HG03039 (cell line): ENCODE results near the gene SIRT5.
A peak's percentile ranks its signal among the peaks of the same experiment; 100 is the strongest.

Source experiments
- ATAC-seq: cut with Tn5 transposase; IDR thresholded peaks from one replicate; pipeline ENCODE4 v1.9.1; 2021; ENCODE audit warnings: mild to moderate bottlenecking, moderate library complexity; ENCODE audit not compliant: unreplicated experiment

Gene SIRT5

GRCh38 chr6:13550656-13551055 lies 23.7 kb upstream of the SIRT5 start:
- ATAC-seq, result no peak

GRCh38 chr6:13553646-13554045 lies 20.8 kb upstream of the SIRT5 start:
- no peak for ATAC-seq

GRCh38 chr6:13554929-13555333 lies 19.5 kb upstream of the SIRT5 start:
- no peak for ATAC-seq

- ATAC-seq, result no peak
Measured at GRCh38 chr6:13557841-13558240, 16.6 kb upstream of the SIRT5 start.

- ATAC-seq, result no peak
Measured at GRCh38 chr6:13558718-13559117, 15.7 kb upstream of the SIRT5 start.

GRCh38 chr6:13559251-13559650 lies 15.2 kb upstream of the SIRT5 start:
- no peak for ATAC-seq

GRCh38 chr6:13559968-13560650 lies 14.3 kb upstream of the SIRT5 start:
- no peak for ATAC-seq

- ATAC-seq, result no peak
Measured at GRCh38 chr6:13560651-13561044, 13.8 kb upstream of the SIRT5 start.

GRCh38 chr6:13561624-13562267 lies 12.7 kb upstream of the SIRT5 start:
- ATAC-seq, result no peak

- no peak for ATAC-seq
Measured at GRCh38 chr6:13563009-13563408, 11.4 kb upstream of the SIRT5 start.

- no peak for ATAC-seq
Measured at GRCh38 chr6:13565921-13566320, 8.5 kb upstream of the SIRT5 start.

GRCh38 chr6:13566500-13566899 lies 7.9 kb upstream of the SIRT5 start:
- no peak for ATAC-seq

- ATAC-seq, result no peak
Measured at GRCh38 chr6:13568970-13569369, 5.4 kb upstream of the SIRT5 start.

- no peak for ATAC-seq
Measured at GRCh38 chr6:13572240-13572639, 2.2 kb upstream of the SIRT5 start.

- no peak for ATAC-seq
Measured at GRCh38 chr6:13572951-13573654, 1.3 kb upstream of the SIRT5 start.

GRCh38 chr6:13573669-13574110 lies 711 bp upstream of the SIRT5 start:
- no peak for ATAC-seq

GRCh38 chr6:13574149-13574570 lies 241 bp upstream of the SIRT5 start:
- peak; percentile 88 for ATAC-seq

GRCh38 chr6:13575377-13575775 lies 975 bp downstream of the SIRT5 start:
- ATAC-seq, result no peak

- no peak for ATAC-seq
Measured at GRCh38 chr6:13576017-13576416, 1.6 kb downstream of the SIRT5 start.

GRCh38 chr6:13577926-13578325 lies 3.5 kb downstream of the SIRT5 start:
- ATAC-seq, result no peak

- no peak for ATAC-seq
Measured at GRCh38 chr6:13579911-13580310, 5.5 kb downstream of the SIRT5 start.

GRCh38 chr6:13581700-13582229 lies 7.4 kb downstream of the SIRT5 start:
- no peak for ATAC-seq
